ENCODE results near the gene CAPS.

Gene CAPS

GRCh38 chr19:5943623-5944022, 29.6 kb downstream of the CAPS start:
- Histone ChIP-seq H4K20me1 (ENCODE audit: low read depth, low read length) (no peaks in the 10 kb centered on the region; the same call in 1 of the 2 replicates), H3K79me2 (ENCODE audit: insufficient read depth, low read length) (peaks cover 63% of the 10 kb centered on the region), H2AFZ (ENCODE audit: low read depth, low read length, severe bottlenecking) (no peak overlapping the region), H3K9me3 (ENCODE audit: insufficient read depth, low read length) (no peaks in the 10 kb centered on the region), H3K36me3 (ENCODE audit: low read length) (no peaks in the 10 kb centered on the region), H3K27ac (ENCODE audit: low read depth, low read length) (no peak overlapping the region), H3K27me3 (ENCODE audit: low read length) (no peaks in the 10 kb centered on the region), H3K4me3 (ENCODE audit: insufficient read depth, low read length, poor library complexity, severe bottlenecking) (no peak overlapping the region), H3F3A (ENCODE audit: insufficient read depth) (no peaks in the 10 kb centered on the region), H3K4me2 (ENCODE audit: low read depth, low read length, poor library complexity, severe bottlenecking) (no peak overlapping the region), H3K9ac (ENCODE audit: low read length) (no peak overlapping the region), H3K9me2 (replicated peaks; ENCODE audit: insufficient read depth, low read length) (no peaks in the 10 kb centered on the region)
- TF ChIP-seq CTCF (IDR thresholded peaks at IDR 0.05; ENCODE audit: insufficient read depth, low read length, poor library complexity, severe bottlenecking) = no peak
- no peak for TF ChIP-seq EZH2phosphoT487 (conservative IDR thresholded peaks at IDR 0.05; ENCODE audit: low read length)

- no peak for TF ChIP-seq CTCF (IDR thresholded peaks at IDR 0.05; ENCODE audit: insufficient read depth, low read length, poor library complexity, severe bottlenecking)
- no peak for TF ChIP-seq EZH2phosphoT487 (conservative IDR thresholded peaks at IDR 0.05; ENCODE audit: low read length)
- Histone ChIP-seq H3K36me3 (ENCODE audit: low read length) (no peaks in the 10 kb centered on the region), H2AFZ (ENCODE audit: low read depth, low read length, severe bottlenecking) (no peak overlapping the region), H3K9ac (ENCODE audit: low read length) (no peak overlapping the region), H3K79me2 (ENCODE audit: insufficient read depth, low read length) (peaks cover 98% of the 10 kb centered on the region), H3K27me3 (ENCODE audit: low read length) (no peaks in the 10 kb centered on the region), H3K4me2 (ENCODE audit: low read depth, low read length, poor library complexity, severe bottlenecking) (no peak overlapping the region), H3K9me3 (ENCODE audit: insufficient read depth, low read length) (no peaks in the 10 kb centered on the region), H3K9me2 (replicated peaks; ENCODE audit: insufficient read depth, low read length) (no peaks in the 10 kb centered on the region), H3K4me3 (ENCODE audit: insufficient read depth, low read length, poor library complexity, severe bottlenecking) (no peak overlapping the region), H4K20me1 (ENCODE audit: low read depth, low read length) (peaks cover 5% of the 10 kb centered on the region; the same call in 1 of the 2 replicates), H3K27ac (ENCODE audit: low read depth, low read length) (no peak overlapping the region), H3F3A (ENCODE audit: insufficient read depth) (peaks cover 8% of the 10 kb centered on the region; the same call in 1 of the 2 replicates)
Observed at GRCh38 chr19:5947435-5947834, 33.4 kb downstream of the CAPS start.

GRCh38 chr19:5948752-5949564, 34.9 kb downstream of the CAPS start:
- peaks cover 11% of the 10 kb centered on the region; the same call in 1 of the 2 replicates for H4K20me1 ChIP-seq (ENCODE audit: low read depth, low read length)
- H3K4me2 ChIP-seq (ENCODE audit: low read depth, low read length, poor library complexity, severe bottlenecking) = no peak overlapping the region
- no peak for TF ChIP-seq CTCF (IDR thresholded peaks at IDR 0.05; ENCODE audit: insufficient read depth, low read length, poor library complexity, severe bottlenecking)

More at GRCh38 chr19:5948752-5949564, 34.9 kb downstream of the CAPS start:
- Histone ChIP-seq H3K27me3 (ENCODE audit: low read length) (no peaks in the 10 kb centered on the region), H3K36me3 (ENCODE audit: low read length) (no peaks in the 10 kb centered on the region), H3K27ac (ENCODE audit: low read depth, low read length) (peak overlapping the region; percentile 67), H3K9me3 (ENCODE audit: insufficient read depth, low read length) (no peaks in the 10 kb centered on the region), H3F3A (ENCODE audit: insufficient read depth) (peaks cover 15% of the 10 kb centered on the region; the same call in 1 of the 2 replicates), H3K4me3 (ENCODE audit: insufficient read depth, low read length, poor library complexity, severe bottlenecking) (no peak overlapping the region), H3K9ac (ENCODE audit: low read length) (no peak overlapping the region), H3K79me2 (ENCODE audit: insufficient read depth, low read length) (peaks cover 99% of the 10 kb centered on the region), H3K9me2 (replicated peaks; ENCODE audit: insufficient read depth, low read length) (no peaks in the 10 kb centered on the region), H2AFZ (ENCODE audit: low read depth, low read length, severe bottlenecking) (no peak overlapping the region)

Measured in SU-DHL-6 (cell line).